ENCODE data around the gene IRS4.

Gene IRS4

GRCh38 chrX:108736509-108737479 lies at the start of gene IRS4:
Gene IRS4 (minus strand): TSS chrX:108736563.
- DNase-seq = peak; percentile 39

- no peak for DNase-seq
These were observed 36.2 kb upstream of the IRS4 start for GRCh38 chrX:108772549-108772948.

DNA sequence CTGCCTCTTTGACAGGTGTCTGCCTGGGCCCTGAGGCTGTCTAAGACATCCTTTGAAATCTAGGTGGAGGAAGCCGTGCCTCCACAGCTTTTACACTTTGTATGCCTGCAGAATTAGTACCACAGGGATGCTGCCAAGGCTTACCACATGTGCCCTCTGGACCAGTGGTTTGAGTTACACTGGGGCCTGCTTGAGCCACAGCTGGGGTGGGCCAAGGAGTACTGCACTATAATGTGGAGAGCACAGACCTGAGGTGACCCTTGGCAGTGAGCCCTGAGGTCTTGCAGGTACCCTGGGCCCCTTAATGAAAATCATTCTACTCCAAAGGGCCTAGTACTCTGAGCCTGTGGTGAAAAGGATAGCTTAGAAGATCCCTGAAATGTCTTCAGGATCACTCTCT lies 27.2 kb upstream of the IRS4 start:
- no peak for DNase-seq

DNA sequence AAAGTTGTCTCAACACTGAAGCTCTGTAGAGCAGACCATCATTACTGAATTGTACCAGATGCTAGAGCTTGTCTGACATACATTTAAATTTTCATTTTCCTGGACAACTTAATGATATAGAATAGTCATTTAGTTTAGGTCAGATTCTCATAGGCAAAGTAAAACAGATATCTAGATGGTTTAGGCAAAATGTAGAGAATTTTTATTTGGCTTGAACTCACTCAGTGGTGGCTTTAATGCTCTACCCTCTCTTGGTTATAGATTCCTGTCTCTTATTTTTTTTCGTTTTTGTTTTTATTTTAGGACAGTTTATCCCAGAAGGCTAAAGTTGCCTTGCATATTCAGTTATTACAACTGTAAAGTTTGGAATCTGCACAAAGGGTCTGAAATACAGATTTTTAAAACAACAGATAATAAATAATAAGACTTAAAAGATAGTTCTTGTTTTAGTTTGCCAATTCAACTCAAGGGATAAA lies 4.0 kb upstream of the IRS4 start:
- DNase-seq = no peak

- no peak for DNase-seq
These were observed 1.4 kb upstream of the IRS4 start for GRCh38 chrX:108737754-108738153.

- no peak for DNase-seq
These were observed 469 bp downstream of the IRS4 start for GRCh38 chrX:108735679-108736508.

- no peak for DNase-seq
These were observed 1.2 kb downstream of the IRS4 start for GRCh38 chrX:108735091-108735678.

DNA sequence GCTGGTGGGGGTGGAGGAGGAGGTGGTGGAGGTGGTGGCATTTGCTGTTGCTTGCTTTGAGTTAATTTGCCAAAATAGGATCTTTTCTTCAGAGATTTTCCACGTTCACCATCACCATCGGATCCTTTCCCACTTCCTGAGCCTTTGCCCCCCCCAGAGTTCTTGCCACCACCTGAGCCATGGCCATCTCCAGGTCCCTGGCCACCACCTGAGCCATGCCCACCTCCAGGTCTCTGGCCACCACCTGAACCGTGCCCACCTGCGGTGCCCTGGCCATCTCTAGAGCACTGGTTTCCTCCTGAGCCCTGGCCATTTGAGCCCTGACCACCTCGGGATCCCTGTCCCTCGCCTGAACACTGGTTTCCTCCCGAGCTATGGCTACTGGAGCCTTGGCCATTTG lies 1.9 kb downstream of the IRS4 start:
- no peak for DNase-seq

DNA sequence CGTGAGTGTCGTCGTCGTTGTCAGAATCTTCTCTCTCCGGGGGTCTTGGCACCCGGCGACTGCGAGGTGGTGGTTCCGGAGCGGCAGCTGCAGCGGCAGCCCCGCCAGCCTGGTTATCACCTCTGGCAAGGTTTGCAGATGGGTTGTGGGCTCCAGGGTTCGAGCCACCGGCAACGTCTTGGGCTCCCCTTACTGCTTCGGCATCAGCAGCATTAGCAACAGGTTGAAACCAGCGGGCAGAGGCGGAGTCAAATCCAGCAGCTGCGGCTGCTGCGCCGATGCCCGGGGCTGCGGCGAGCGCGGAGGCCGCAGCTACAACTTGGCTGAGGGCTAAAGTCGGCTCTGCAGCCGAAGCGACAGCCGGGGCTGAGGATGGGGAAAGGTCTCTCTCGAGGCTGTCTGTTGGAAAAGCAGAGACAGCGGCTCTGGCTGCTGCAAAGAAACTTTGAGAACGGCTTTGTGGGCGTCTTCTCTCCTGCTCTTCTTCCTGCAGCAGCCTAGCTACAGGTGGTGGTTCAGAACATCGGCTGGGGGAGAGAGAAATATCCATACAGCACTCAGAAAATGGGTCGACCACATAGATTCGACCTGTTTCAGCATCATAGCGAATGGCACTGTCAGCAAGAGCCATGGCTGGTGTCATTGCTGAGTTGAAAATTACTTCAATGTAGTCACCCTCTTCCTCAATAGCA lies 3.6 kb downstream of the IRS4 start:
- DNase-seq = no peak

- no peak for DNase-seq
These were observed 5.2 kb downstream of the IRS4 start for GRCh38 chrX:108731153-108731552.

- no peak for DNase-seq
These were observed 9.6 kb downstream of the IRS4 start for GRCh38 chrX:108726748-108727147.

GRCh38 chrX:108722561-108722960 lies 13.8 kb downstream of the IRS4 start:
- no peak for DNase-seq

- DNase-seq = no peak
These were observed 23.5 kb downstream of the IRS4 start for GRCh38 chrX:108712886-108713285.

- no peak for DNase-seq
These were observed 31.5 kb downstream of the IRS4 start for GRCh38 chrX:108704839-108705238.

- no peak for DNase-seq
These were observed 33.8 kb downstream of the IRS4 start for GRCh38 chrX:108702530-108702929.

GRCh38 chrX:108701633-108702032 lies 34.7 kb downstream of the IRS4 start:
- DNase-seq = no peak

DNA sequence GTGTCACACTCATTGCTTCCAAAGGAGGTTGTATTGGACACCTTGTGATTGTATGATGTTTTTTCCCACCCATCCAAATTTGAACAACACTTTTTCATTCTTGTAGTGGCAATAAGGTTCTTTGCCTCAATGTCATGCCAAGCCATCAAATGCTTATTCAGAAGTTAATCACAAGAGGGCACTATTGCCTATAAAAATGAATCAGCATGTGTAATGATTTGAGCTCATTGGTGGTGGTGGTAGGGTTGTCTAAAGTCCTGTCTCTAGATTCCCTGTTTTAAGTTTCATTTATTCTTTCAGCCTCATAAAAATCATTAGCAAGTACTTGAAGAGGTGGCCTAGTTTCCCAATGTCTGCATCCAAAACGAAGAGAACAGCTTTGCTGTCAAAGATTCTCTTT lies 37.0 kb downstream of the IRS4 start:
- peak; percentile 1 for DNase-seq

- DNase-seq = no peak
These were observed 39.7 kb downstream of the IRS4 start for GRCh38 chrX:108696690-108697089.
